Lung (tissue), 12 donors: Measurements from ENCODE around the gene ZNF107. TPM values are rescaled to one million over a fixed set of nuclear protein-coding genes. Genes with fewer than 3 reads are reported as not detected.

Experiments
- ATAC-seq: fragments of 200-7000 bp; cut with Tn5 transposase; one replicate; pipeline ENCODE4 v1.9.1; 2020; ENCODE audit warnings: moderate number of reproducible peaks; ENCODE audit not compliant: insufficient read depth, low FRiP score
- DNase-seq, 3 donors: peaks; one replicate each; pipeline ENCODE4 v3.0.0-alpha.2; 2013 to 2017
- H3K27ac ChIP-seq, 2 donors: one replicate each; pipeline ENCODE4 v1.5.1; 2013; ENCODE audit warnings: mild to moderate bottlenecking in 2 of 2, moderate library complexity in 2 of 2, control low read depth in 1 of 2, inconsistent platforms in 1 of 2, low read depth in 1 of 2, low read length in 1 of 2
- H3K27me3 ChIP-seq, 3 donors: one replicate each; pipeline ENCODE4 v1.5.1; 2013; ENCODE audit warnings: low read length in 2 of 3; ENCODE audit not compliant: control insufficient read depth in 3 of 3, insufficient read depth in 3 of 3
- H3K36me3 ChIP-seq, 4 donors: one replicate each; pipeline ENCODE4 v1.5.1; 2013; ENCODE audit warnings: low read length in 4 of 4, mild to moderate bottlenecking in 1 of 4, moderate library complexity in 1 of 4; ENCODE audit not compliant: control insufficient read depth in 4 of 4, insufficient read depth in 4 of 4
- H3K4me1 ChIP-seq, 5 donors: one replicate each; pipeline ENCODE4 v1.5.1; 2013; ENCODE audit warnings: low read length in 5 of 5, mild to moderate bottlenecking in 2 of 5, moderate library complexity in 1 of 5; ENCODE audit not compliant: control insufficient read depth in 5 of 5, insufficient read depth in 5 of 5
- H3K4me3 ChIP-seq: one replicate; pipeline ENCODE4 v1.5.1; 2013; ENCODE audit warnings: mild to moderate bottlenecking, control low read depth, moderate library complexity
- H3K9ac ChIP-seq, 2 donors: one replicate each; pipeline ENCODE4 v1.5.1; 2013; ENCODE audit warnings: low read length in 2 of 2, control low read depth in 1 of 2; ENCODE audit not compliant: insufficient read depth in 1 of 2
- H3K9me3 ChIP-seq, 4 donors: one replicate each; pipeline ENCODE4 v1.5.1; 2013; ENCODE audit warnings: low read length in 3 of 4, mild to moderate bottlenecking in 1 of 4, moderate library complexity in 1 of 4; ENCODE audit not compliant: control insufficient read depth in 4 of 4, insufficient read depth in 3 of 4
- CTCF ChIP-seq: IDR thresholded peaks from 2 replicates; pipeline ENCODE4 v1.5.1; 2012; ENCODE audit warnings: mild to moderate bottlenecking; ENCODE audit errors: control extremely low read depth, extremely low read depth
- WGBS, 2 donors: extraction: QIAGEN DNeasy Blood & Tissue Kit; methylation state at CpG; one replicate each; pipeline ENCODE4 v1.1.7; 2013; 5-methylcytosine and 5-hydroxymethylcytosine counted together
- polyA plus RNA-seq, 2 donors: library from polyadenylated mRNA; stranded (reverse); fragments of 200-250 nt; gene quantifications; one replicate each; pipeline ENCODE4 v1.2.1, GENCODE V29; 2013
- total RNA-seq, 2 donors: library from RNA; depleted of rRNA in 1 of 2; stranded (reverse); fragments of >200 nt in 1 of 2; gene quantifications; one replicate each; pipeline ENCODE4 v1.2.1, GENCODE V29; 2014 to 2021
- donor health status: control.
- donor health status: control.
- donor health status: Bipolar disorder and iron deficiency.
- donor health status: healthy.
- donor health status: DM: yes; HTN: yes; CAD: no.

Gene ZNF107
- total and polyA plus RNA-seq, 4 donors: 1.3 to 9.0 (median 3.1) TPM

- TF ChIP-seq CTCF: no peak
- no peaks in the 10 kb centered on the region for H3K27me3 ChIP-seq
- no peak overlapping the region for H3K9ac ChIP-seq
- no peak overlapping the region for H3K27ac ChIP-seq
- H3K4me1 ChIP-seq: no peaks in the 10 kb centered on the region
- peaks cover 0 to 2% (median 0%) of the 10 kb centered on the region in 4 donors for H3K9me3 ChIP-seq
- no peak overlapping the region for H3K4me3 ChIP-seq
- no peak for ATAC-seq
- WGBS, 2 donors: 42 to 57% methylated on average over 2 of the region's 2 CpGs
- no peaks in the 10 kb centered on the region for H3K36me3 ChIP-seq
- DNase-seq: no peak
These were observed 39.4 kb upstream of the ZNF107 start for GRCh38 chr7:64626557-64626956.

GRCh38 chr7:64628192-64628591 is 37.7 kb upstream of the ZNF107 start:
- Histone ChIP-seq H3K9me3 (peaks cover 0 to 2% (median 0%) of the 10 kb centered on the region in 4 donors), H3K4me1 (no peaks in the 10 kb centered on the region), H3K36me3 (no peaks in the 10 kb centered on the region), H3K9ac (no peak overlapping the region), H3K4me3 (no peak overlapping the region), H3K27ac (no peak overlapping the region), H3K27me3 (no peaks in the 10 kb centered on the region)
- ATAC-seq (no peak), DNase-seq (no peak)
- TF ChIP-seq CTCF: no peak

- Histone ChIP-seq H3K4me1 (no peaks in the 10 kb centered on the region), H3K27ac (no peak overlapping the region), H3K9me3 (peaks cover 0 to 4% (median 0%) of the 10 kb centered on the region in 4 donors), H3K36me3 (no peaks in the 10 kb centered on the region), H3K27me3 (no peaks in the 10 kb centered on the region), H3K9ac (no peak overlapping the region), H3K4me3 (no peak overlapping the region)
- no peak for TF ChIP-seq CTCF
- no peak for ATAC-seq
- WGBS, 2 donors: 70 to 74% methylated on average over 3 of the region's 3 CpGs
- DNase-seq: no peak
These were observed 37.2 kb upstream of the ZNF107 start for GRCh38 chr7:64628721-64629120.

GRCh38 chr7:64630496-64630895 is 35.4 kb upstream of the ZNF107 start:
- H3K9me3 ChIP-seq: peaks cover 0 to 6% (median 1%) of the 10 kb centered on the region in 4 donors
- no peak overlapping the region for H3K9ac ChIP-seq
- no peak overlapping the region for H3K4me3 ChIP-seq
- no peaks in the 10 kb centered on the region for H3K27me3 ChIP-seq
- no peak overlapping the region for H3K27ac ChIP-seq
- no peak for TF ChIP-seq CTCF
- H3K36me3 ChIP-seq: no peaks in the 10 kb centered on the region
- DNase-seq (peak in 2 of 3 donors; percentile 25 to 39), ATAC-seq (no peak)
- WGBS, 2 donors: 19 to 32% methylated on average over 2 of the region's 2 CpGs
- no peaks in the 10 kb centered on the region for H3K4me1 ChIP-seq
